GM19351 (cell line): ENCODE measurements around the gene P2RY8.
A peak's percentile ranks its signal among the peaks of the same experiment; 100 is the strongest.
"Not testable (repeated sequence)": the region's sequence is repeated elsewhere in the genome, so short reads cannot be mapped to it uniquely, and the experiment has no call there.

ENCODE experiments used
- ATAC-seq: cut with Tn5 transposase; IDR thresholded peaks from one replicate; pipeline ENCODE4 v1.9.1; 2021; ENCODE audit warnings: mild to moderate bottlenecking, moderate library complexity; ENCODE audit not compliant: unreplicated experiment

P2RY8 gene

DNA sequence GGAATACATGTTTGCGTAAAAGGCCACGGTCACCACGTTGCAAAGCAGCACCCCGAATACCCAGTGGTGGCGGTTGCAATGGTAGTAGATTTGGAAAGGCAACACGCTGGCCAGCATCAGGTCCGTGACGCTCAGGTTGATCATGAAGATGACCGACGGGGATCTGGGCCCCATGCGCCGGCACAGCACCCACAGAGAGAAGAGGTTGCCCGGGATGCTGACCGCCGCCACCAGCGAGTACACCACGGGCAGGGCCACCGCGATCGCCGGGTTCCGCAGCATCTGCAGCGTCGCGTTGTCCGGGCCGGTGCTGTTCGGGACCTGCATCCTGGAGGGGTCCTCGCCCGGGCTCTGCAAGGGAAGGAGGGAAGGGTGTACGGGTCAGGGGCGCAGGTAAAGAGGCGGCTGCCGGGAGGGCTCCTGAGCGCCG, 70.7 kb downstream of the P2RY8 start:
- no peak for ATAC-seq

- no peak for ATAC-seq
These were observed 71.4 kb downstream of the P2RY8 start for GRCh38 chrX:1465286-1466231.

GRCh38 chrX:1464971-1465285, 72.1 kb downstream of the P2RY8 start:
- no peak for ATAC-seq

GRCh38 chrX:1464041-1464970, 72.7 kb downstream of the P2RY8 start:
- ATAC-seq = no peak

- no peak for ATAC-seq
These were observed 73.4 kb downstream of the P2RY8 start for GRCh38 chrX:1463581-1463980.

GRCh38 chrX:1462596-1463251, 74.3 kb downstream of the P2RY8 start:
- ATAC-seq = no peak

GRCh38 chrX:1462110-1462509, 74.9 kb downstream of the P2RY8 start:
- no peak for ATAC-seq

DNA sequence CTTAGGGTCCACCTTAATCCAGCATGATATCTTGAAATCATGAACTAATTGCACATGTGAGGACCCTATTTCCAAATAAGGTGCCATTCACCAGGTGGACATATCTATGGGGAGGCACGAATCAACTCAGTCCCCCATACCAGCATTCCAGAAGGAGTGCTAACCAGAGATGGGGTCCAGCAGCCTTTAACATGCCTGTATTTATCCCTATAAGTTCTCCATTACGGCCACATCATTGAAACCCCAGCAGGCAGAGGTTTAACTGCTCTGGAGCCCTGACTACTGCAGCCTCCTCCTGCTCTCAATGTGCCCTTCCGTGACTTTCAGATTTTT, 81.1 kb downstream of the P2RY8 start:
- ATAC-seq = no peak

- ATAC-seq = peak; percentile 55
These were observed 82.8 kb downstream of the P2RY8 start for GRCh38 chrX:1453951-1454785.

DNA sequence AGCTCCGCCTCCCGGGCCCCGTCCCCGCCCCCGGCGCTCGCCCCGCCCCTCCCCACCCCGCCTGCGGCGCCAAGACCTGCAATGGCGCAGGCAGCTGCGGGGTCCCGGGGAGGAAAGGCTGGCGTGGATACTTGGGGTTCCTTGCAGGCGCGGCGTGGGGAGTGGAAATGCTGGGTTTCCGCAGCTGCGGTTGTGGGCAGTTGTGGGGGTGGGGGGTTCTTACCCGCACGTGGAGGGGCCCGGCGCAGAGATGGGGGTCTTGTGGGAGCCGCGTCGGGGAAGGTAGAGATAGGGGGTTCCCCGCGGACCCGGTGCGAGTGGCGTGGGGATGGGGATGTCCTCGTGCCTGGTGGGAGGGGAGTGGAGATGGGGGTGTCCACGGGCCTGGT, 83.6 kb downstream of the P2RY8 start:
- peak; percentile 33 for ATAC-seq

GRCh38 chrX:1452516-1453394, 84.2 kb downstream of the P2RY8 start, which contains the start of gene ASMTL:
Gene ASMTL (minus strand): TSS chrX:1452909. CDS start chrX:1452840, 69 bp downstream.
- ATAC-seq = peak; percentile 54

- ATAC-seq = no peak
These were observed 85.1 kb downstream of the P2RY8 start for GRCh38 chrX:1451661-1452515.

DNA sequence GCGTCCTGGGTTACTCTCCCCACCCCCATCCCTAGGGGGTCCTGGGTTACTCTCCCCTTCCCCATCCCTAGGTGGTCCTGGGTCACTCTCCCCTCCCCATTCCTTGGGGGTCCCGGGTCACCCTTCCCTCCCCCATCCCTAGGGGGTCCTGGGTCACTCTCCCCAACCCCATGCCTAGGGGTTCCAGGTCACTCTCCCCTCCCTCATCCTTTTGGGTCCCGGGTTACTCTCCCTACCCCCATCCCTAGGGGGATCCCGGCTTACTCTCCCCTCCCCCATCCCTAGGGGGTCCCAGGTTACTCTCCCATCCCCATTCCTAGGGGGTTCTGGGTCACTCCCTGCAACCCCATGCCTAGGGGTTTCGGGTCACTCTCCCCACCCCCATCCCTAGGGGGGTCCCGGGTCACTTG, 85.7 kb downstream of the P2RY8 start:
- no peak for ATAC-seq

GRCh38 chrX:1450361-1451161, 86.4 kb downstream of the P2RY8 start:
- ATAC-seq = no peak

DNA sequence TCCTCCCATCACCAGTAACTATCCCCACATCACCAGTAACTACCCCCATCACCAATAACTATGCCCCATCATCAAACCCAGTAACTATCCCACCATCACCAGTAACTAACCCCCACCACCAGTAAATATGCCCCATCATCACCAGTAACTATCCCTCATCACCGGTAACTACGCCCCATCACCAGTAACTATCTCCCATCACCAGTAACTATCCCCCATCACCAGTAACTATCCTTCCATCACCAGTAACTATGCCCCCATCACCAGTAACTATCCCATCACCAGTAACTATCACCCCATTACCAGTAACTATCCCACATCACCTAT, 87.2 kb downstream of the P2RY8 start:
- ATAC-seq = no peak

GRCh38 chrX:1449036-1449822, 87.8 kb downstream of the P2RY8 start:
- no peak for ATAC-seq

DNA sequence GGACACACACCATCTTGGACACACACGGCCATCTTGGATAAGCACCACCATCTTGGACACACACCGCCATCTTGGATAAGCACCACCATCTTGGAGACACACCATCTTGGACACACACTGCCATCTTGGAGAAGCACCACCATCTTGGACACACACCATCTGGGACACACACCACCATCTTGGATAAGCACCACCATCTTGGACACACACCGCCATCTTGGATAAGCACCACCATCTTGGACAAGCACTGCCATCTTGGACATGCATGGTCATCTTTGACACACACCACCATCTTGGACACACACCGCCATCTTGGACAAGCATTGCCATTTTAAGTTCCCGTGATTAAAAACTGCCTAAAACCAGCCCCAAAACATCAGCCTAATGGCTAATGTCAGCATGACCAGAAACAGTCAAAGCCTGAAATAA, 88.4 kb downstream of the P2RY8 start:
- not testable (repeated sequence) for ATAC-seq
